ELF-1 (cell line): ENCODE measurements around the gene TH.

ENCODE experiments used
- DNase-seq: peaks from one replicate; pipeline ENCODE4 v3.0.0-alpha.2; 2016; ENCODE audit warnings: low read depth, low spot score

Gene TH

GRCh38 chr11:2159536-2160413 lies 11.8 kb downstream of the TH start:
- DNase-seq, result no peak

- no peak for DNase-seq
Measured at GRCh38 chr11:2158966-2159365, 12.6 kb downstream of the TH start.

GRCh38 chr11:2158296-2158737 lies 13.3 kb downstream of the TH start:
- DNase-seq, result no peak

- no peak for DNase-seq
Measured at GRCh38 chr11:2157294-2158040, 14.1 kb downstream of the TH start.

- DNase-seq, result peak; percentile 88
Measured at GRCh38 chr11:2156416-2157182, 15.0 kb downstream of the TH start.

GRCh38 chr11:2155511-2155910 lies 16.1 kb downstream of the TH start:
- DNase-seq, result no peak

GRCh38 chr11:2154889-2155288 lies 16.7 kb downstream of the TH start:
- no peak for DNase-seq

GRCh38 chr11:2154195-2154585 lies 17.4 kb downstream of the TH start:
- DNase-seq, result no peak

GRCh38 chr11:2153581-2154194 lies 17.9 kb downstream of the TH start:
- no peak for DNase-seq

GRCh38 chr11:2151500-2152257 lies 19.9 kb downstream of the TH start:
- DNase-seq, result peak; percentile 90

- peak; percentile 57 for DNase-seq
Measured at GRCh38 chr11:2149864-2150847, 21.5 kb downstream of the TH start.

GRCh38 chr11:2149460-2149859 lies 22.2 kb downstream of the TH start:
- no peak for DNase-seq

- DNase-seq, result no peak
Measured at GRCh38 chr11:2148595-2148994, 23.0 kb downstream of the TH start.

- no peak for DNase-seq
Measured at GRCh38 chr11:2147391-2147790, 24.2 kb downstream of the TH start.

GRCh38 chr11:2146051-2146450 lies 25.6 kb downstream of the TH start:
- no peak for DNase-seq

- DNase-seq, result no peak
Measured at GRCh38 chr11:2144544-2145248, 26.9 kb downstream of the TH start.

GRCh38 chr11:2143799-2144543 lies 27.6 kb downstream of the TH start:
- DNase-seq, result no peak

GRCh38 chr11:2143477-2143798 lies 28.2 kb downstream of the TH start:
- no peak for DNase-seq
